ENCODE data around the gene ARHGAP19.

The ARHGAP19 gene

GRCh38 chr10:97190450-97190849 is 102.0 kb downstream of the ARHGAP19 start:
- DNase-seq: no peak

GRCh38 chr10:97188261-97188711 is 104.2 kb downstream of the ARHGAP19 start:
- DNase-seq: no peak

- no peak for DNase-seq
These were observed 105.5 kb downstream of the ARHGAP19 start for GRCh38 chr10:97186911-97187310.

GRCh38 chr10:97185326-97186058 is 106.9 kb downstream of the ARHGAP19 start, which contains the start of gene SLIT1:
SLIT1 (minus strand) TSS chr10:97185959; CDS start chr10:97185674, 285 bp downstream.
- no peak for DNase-seq

- no peak for DNase-seq
These were observed 107.5 kb downstream of the ARHGAP19 start for GRCh38 chr10:97184971-97185325.

GRCh38 chr10:97183314-97183713 is 109.1 kb downstream of the ARHGAP19 start:
- DNase-seq: no peak

GRCh38 chr10:97182288-97182990 is 110.0 kb downstream of the ARHGAP19 start:
- no peak for DNase-seq

GRCh38 chr10:97180986-97181385 is 111.5 kb downstream of the ARHGAP19 start:
- DNase-seq: no peak

- no peak for DNase-seq
These were observed 112.1 kb downstream of the ARHGAP19 start for GRCh38 chr10:97180363-97180755.

GRCh38 chr10:97179731-97180362 is 112.6 kb downstream of the ARHGAP19 start:
- no peak for DNase-seq

GRCh38 chr10:97179311-97179710 is 113.1 kb downstream of the ARHGAP19 start:
- no peak for DNase-seq

- no peak for DNase-seq
These were observed 114.4 kb downstream of the ARHGAP19 start for GRCh38 chr10:97178074-97178473.

- no peak for DNase-seq
These were observed 116.2 kb downstream of the ARHGAP19 start for GRCh38 chr10:97176226-97176625.

- DNase-seq: no peak
These were observed 116.9 kb downstream of the ARHGAP19 start for GRCh38 chr10:97175586-97175985.

- DNase-seq: no peak
These were observed 117.5 kb downstream of the ARHGAP19 start for GRCh38 chr10:97174941-97175340.

- no peak for DNase-seq
These were observed 118.1 kb downstream of the ARHGAP19 start for GRCh38 chr10:97174276-97174775.

GRCh38 chr10:97173036-97173435 is 119.4 kb downstream of the ARHGAP19 start:
- DNase-seq: no peak

Measured in activated naive CD4-positive, alpha-beta T cell treated with Interleukin-2 at 50 U/mL for 16 hours (primary cell).